ENCODE results near the gene BST1. TPM values are rescaled to one million over a fixed set of nuclear protein-coding genes. Genes with fewer than 3 reads are reported as not detected.

The BST1 gene
- polyA plus RNA-seq, 1 of the 3 experiments (the other 2 are of a cell fraction), result 7.3 TPM

DNA sequence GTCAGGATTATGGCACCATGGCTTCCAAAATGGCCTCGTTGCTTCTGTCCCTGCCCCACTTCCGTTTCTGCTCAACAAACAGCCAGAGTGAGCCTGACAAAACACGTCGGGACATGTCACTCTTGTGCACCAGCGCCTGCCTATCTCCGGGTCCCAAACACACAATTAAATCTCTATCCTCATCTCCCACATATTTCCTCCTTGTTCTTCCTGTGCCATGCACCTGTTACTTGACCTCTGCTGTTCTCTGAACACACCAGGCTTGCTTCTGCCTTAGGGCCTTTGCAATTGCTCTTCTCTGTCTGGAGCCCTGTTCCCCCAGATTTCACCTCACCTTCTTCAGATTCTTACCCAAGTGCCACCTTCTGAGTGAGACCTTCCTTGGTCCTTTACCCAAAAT, 62.5 kb downstream of the BST1 start:
- ChIA-PET CTCF (no interaction called here), POLR2A (no interaction called here)
- Histone ChIP-seq H4K20me1 (ENCODE audit: insufficient read depth) (no peaks in the 10 kb centered on the region), H3K4me3 (ENCODE audit: low read depth in 2 of 2, low read length in 1 of 2) (no peak overlapping the region), H3K4me2 (no peak overlapping the region), H3K79me2 (ENCODE audit: insufficient read depth) (no peaks in the 10 kb centered on the region), H3K4me1 (ENCODE audit: control insufficient read depth in 1 of 2, insufficient read depth in 2 of 2, low read depth in 1 of 2, low read length in 1 of 2) (peaks cover 0 to 8% of the 10 kb centered on the region in 2 experiments; a peak in 1 of 4 replicates), H3K9me3 (no peaks in the 10 kb centered on the region), H2AFZ (ENCODE audit: low read depth) (no peak overlapping the region), H3K9me2 (no peaks in the 10 kb centered on the region), H3K27ac (ENCODE audit: low read depth in 2 of 2, low read length in 1 of 2) (no peak overlapping the region), H3K27me3 (ENCODE audit: insufficient read depth) (no peaks in the 10 kb centered on the region; the same call in 1 of the 2 replicates), H3F3A (replicated peaks; ENCODE audit: insufficient read depth) (no peaks in the 10 kb centered on the region), H3K36me3 (replicated peaks in 1 of 2; ENCODE audit: control insufficient read depth in 1 of 2, insufficient read depth in 2 of 2, low read length in 1 of 2) (no peaks in the 10 kb centered on the region), H3K9ac (no peak overlapping the region)
- WGBS (ENCODE audit: low lambda C conversion rate), result 62% methylated on average over 6 of the region's 6 CpGs
- TF ChIP-seq CHD2 (IDR thresholded peaks at IDR 0.05; ENCODE audit: low read length, partially characterized antibody), result no peak
- TF ChIP-seq TAF1 (IDR thresholded peaks at IDR 0.05; ENCODE audit: borderline replicate concordance, low read depth, low read length), result no peak
- no peak for TF ChIP-seq RAD21 (IDR thresholded peaks at IDR 0.05; ENCODE audit: low read length)
- TF ChIP-seq RXRA (IDR thresholded peaks at IDR 0.05; ENCODE audit: borderline replicate concordance, low read depth), result no peak
- DNase-seq, result no peak

DNA sequence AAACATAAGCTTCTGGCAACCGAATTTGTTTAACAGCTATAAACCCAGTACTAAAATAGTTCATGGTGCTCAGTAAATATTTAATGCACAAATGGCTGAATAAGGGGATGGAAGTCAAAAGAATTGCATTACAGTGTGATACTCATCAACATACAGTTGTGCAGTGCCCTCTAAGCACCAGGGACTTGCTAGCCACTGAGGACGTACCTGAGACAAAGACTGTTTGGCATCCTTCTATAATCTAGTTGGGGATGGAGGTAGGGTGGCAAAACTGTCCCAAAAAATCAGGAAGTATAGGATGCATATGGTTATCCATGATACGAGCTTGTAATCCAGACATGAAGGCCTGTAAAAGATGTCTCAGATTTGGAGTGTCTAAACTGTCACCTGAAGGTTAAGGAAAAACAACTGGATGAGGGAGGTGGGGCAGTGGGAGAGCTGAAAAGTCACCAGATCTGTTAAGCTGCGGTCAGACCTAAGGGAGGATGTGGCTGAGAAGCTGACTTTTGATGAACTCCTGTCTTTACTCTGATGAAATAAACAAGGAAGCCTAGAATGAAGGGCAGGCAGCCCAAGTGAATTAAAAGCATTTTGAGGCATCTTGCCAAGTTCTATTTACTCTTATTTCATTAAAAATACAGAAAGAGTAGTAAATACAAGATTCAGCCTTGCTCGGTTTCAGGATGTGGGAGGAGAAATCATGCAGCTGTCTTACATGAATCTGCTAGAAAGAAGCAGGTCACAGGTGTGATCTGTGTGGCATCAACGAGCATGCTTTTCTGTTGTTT, 63.2 kb downstream of the BST1 start:
- TF ChIP-seq EP300 (IDR thresholded peaks at IDR 0.05; ENCODE audit: borderline replicate concordance in 1 of 2, low read depth in 1 of 2, low read length in 1 of 2) (no peak), FOXJ3 (CRISPR knock-in tag; IDR thresholded peaks at IDR 0.05) (no peak), SMC3 (IDR thresholded peaks at IDR 0.05; ENCODE audit: low read depth, low read length) (no peak), TCF12 (IDR thresholded peaks at IDR 0.05) (no peak), TAF1 (IDR thresholded peaks at IDR 0.05; ENCODE audit: borderline replicate concordance, low read depth, low read length) (no peak), POLR2AphosphoS5 (IDR thresholded peaks at IDR 0.05; ENCODE audit: low read depth, low read length) (no peak), SIN3A (IDR thresholded peaks at IDR 0.05; ENCODE audit: borderline replicate concordance, low read depth, low read length) (no peak), RCOR1 (IDR thresholded peaks at IDR 0.05; ENCODE audit: low read length) (no peak), RFX5 (IDR thresholded peaks at IDR 0.05; ENCODE audit: low read length) (no peak), FOSL2 (IDR thresholded peaks at IDR 0.05; ENCODE audit: borderline replicate concordance, low read depth) (no peak), NRF1 (IDR thresholded peaks at IDR 0.05; ENCODE audit: low read depth, low read length) (no peak), ELF1 (IDR thresholded peaks at IDR 0.05) (no peak), TEAD4 (IDR thresholded peaks at IDR 0.05; ENCODE audit: borderline replicate concordance, insufficient read depth) (no peak), MXI1 (IDR thresholded peaks at IDR 0.05; ENCODE audit: low read depth, low read length) (no peak), ZBTB33 (IDR thresholded peaks at IDR 0.05; ENCODE audit: borderline replicate concordance, low read depth) (no peak)
- Histone ChIP-seq H3F3A (replicated peaks; ENCODE audit: insufficient read depth) (no peaks in the 10 kb centered on the region), H3K27me3 (ENCODE audit: insufficient read depth) (no peaks in the 10 kb centered on the region; the same call in 1 of the 2 replicates), H3K79me2 (ENCODE audit: insufficient read depth) (no peaks in the 10 kb centered on the region), H3K4me1 (ENCODE audit: control insufficient read depth in 1 of 2, insufficient read depth in 2 of 2, low read depth in 1 of 2, low read length in 1 of 2) (peaks cover 0 to 8% of the 10 kb centered on the region in 2 experiments; a peak in 1 of 4 replicates), H3K4me2 (no peak overlapping the region), H3K9me2 (no peaks in the 10 kb centered on the region), H3K9me3 (no peaks in the 10 kb centered on the region), H3K4me3 (ENCODE audit: low read depth in 2 of 2, low read length in 1 of 2) (no peak overlapping the region), H3K36me3 (replicated peaks in 1 of 2; ENCODE audit: control insufficient read depth in 1 of 2, insufficient read depth in 2 of 2, low read length in 1 of 2) (no peaks in the 10 kb centered on the region), H4K20me1 (ENCODE audit: insufficient read depth) (no peaks in the 10 kb centered on the region), H3K27ac (ENCODE audit: low read depth in 2 of 2, low read length in 1 of 2) (no peak overlapping the region), H3K9ac (no peak overlapping the region), H2AFZ (ENCODE audit: low read depth) (no peak overlapping the region)
- WGBS (ENCODE audit: low lambda C conversion rate), result 42% methylated on average over 6 of the region's 6 CpGs
- POLR2A ChIA-PET, result no interaction called here
- DNase-seq, result no peak
- CTCF ChIA-PET, result interaction anchor here (0.7 to 1.0 kb wide), 2 partner anchors 40 to 191 kb away, joined by 3 to 4 read pairs; no protein-coding TSS in a partner anchor

Data from SK-N-SH (cell line).